HepG2 (cell line): ENCODE measurements around the gene FOXP3. TPM values are rescaled to one million over a fixed set of nuclear protein-coding genes. Genes with fewer than 3 reads are reported as not detected.

ENCODE experiments used
- ATAC-seq: fragments of 200-7000 bp; cut with Tn5 transposase; 3 replicates; pipeline ENCODE4 v1.9.1; 2020; ENCODE audit warnings: mild to moderate bottlenecking, moderate library complexity
- BruUV-seq: library from RNA; stranded (reverse); fragments of 400-500 nt; replicated peaks from 2 replicates; lab custom pipeline; 2021; lab: Mats Ljungman, UMichigan
- CTCF ChIA-PET: fragments of 300-600 bp; formaldehyde crosslinking; extraction: SDS; loops from one replicate; lab custom pipeline; 2021; ENCODE audit warnings: low total read pairs, inconsistent platforms, low intra/inter-chr PET ratio; lab: Yijun Ruan, JAX
- POLR2A ChIA-PET: fragments of 350-600 bp; sonication (Branson Sonifier 250); formaldehyde crosslinking; loops from one replicate; lab custom pipeline; 2020; ENCODE audit warnings: antibody characterized with exemption, inconsistent platforms; lab: Yijun Ruan, JAX
- DNase-seq: peaks from one replicate; pipeline ENCODE4 v3.0.0-alpha.2; 2015; ENCODE audit warnings: low spot score
- FAIRE-seq: peaks from 3 replicates; lab custom pipeline; 2011; peaks lifted over from hg19 to GRCh38; lab: Jason Lieb, UNC
- H2AFZ ChIP-seq: one replicate; pipeline ENCODE4 v1.6.1; 2011; ENCODE audit warnings: low read length, inconsistent platforms
- H3K27ac ChIP-seq: fragments of 300-600 bp; 3 replicates; pipeline ENCODE4 v1.8.0; 2011; ENCODE audit warnings: mixed run types, mild to moderate bottlenecking, mixed read lengths, low read length, inconsistent platforms; ENCODE audit not compliant: insufficient read depth; ENCODE audit errors: extremely low read length
- H3K27me3 ChIP-seq, 2 experiments: fragments of 200-600 bp in 1 of 2; 2 replicates in 1 of 2; 3 replicates in 1 of 2; pipeline versions ENCODE4 v1.6.0 to v1.8.0; 2011; ENCODE audit warnings: low read length in 2 of 2, mild to moderate bottlenecking in 2 of 2, moderate library complexity in 2 of 2, inconsistent platforms in 1 of 2; ENCODE audit not compliant: insufficient read depth in 2 of 2, control insufficient read depth in 1 of 2
- H3K36me3 ChIP-seq, 2 experiments: fragments of 200-600 bp in 1 of 2; replicated peaks in 1 of 2; 2 replicates in 1 of 2; 3 replicates in 1 of 2; pipeline versions ENCODE4 v1.5.1 to v1.8.0; 2011; ENCODE audit warnings: low read length in 2 of 2, inconsistent platforms in 1 of 2; ENCODE audit not compliant: insufficient read depth in 2 of 2, control insufficient read depth in 1 of 2
- H3K4me1 ChIP-seq: 2 replicates; pipeline ENCODE4 v1.5.1; 2012; ENCODE audit warnings: low read length, inconsistent platforms; ENCODE audit not compliant: insufficient read depth
- H3K4me2 ChIP-seq: 2 replicates; pipeline ENCODE4 v1.6.0; 2011; ENCODE audit warnings: low read depth, low read length, inconsistent platforms
- H3K4me3 ChIP-seq, 3 experiments: fragments of 200-600 bp in 1 of 3; sonication (generic), shearing (Covaris generic) in 1 of 3; replicated peaks in 1 of 3; 2 replicates each; pipeline ENCODE4 v1.5.1; 2011 to 2016; ENCODE audit warnings: low read length in 3 of 3, inconsistent platforms in 2 of 3, low read depth in 2 of 3, mild to moderate bottlenecking in 2 of 3, control low read depth in 1 of 3, mixed read lengths in 1 of 3; ENCODE audit not compliant: insufficient read depth in 1 of 3
- H3K79me2 ChIP-seq: one replicate; pipeline ENCODE4 v1.6.1; 2011; ENCODE audit warnings: low read length, inconsistent platforms; ENCODE audit not compliant: insufficient read depth
- H3K9ac ChIP-seq: 2 replicates; pipeline ENCODE4 v1.6.0; 2011; ENCODE audit warnings: mild to moderate bottlenecking, low read depth, low read length, inconsistent platforms; ENCODE audit not compliant: insufficient read depth
- H3K9me3 ChIP-seq: 2 replicates; pipeline ENCODE4 v1.5.1; 2012; ENCODE audit warnings: mild to moderate bottlenecking, low read length
- H4K20me1 ChIP-seq: 2 replicates; pipeline ENCODE4 v1.6.0; 2011; ENCODE audit warnings: inconsistent platforms, mild to moderate bottlenecking, low read length, moderate library complexity; ENCODE audit not compliant: insufficient read depth
- ELF4 ChIP-seq: sonication (generic); formaldehyde crosslinking; IDR thresholded peaks from 2 replicates; pipeline ENCODE4 v1.5.0; 2020; ENCODE audit warnings: missing genetic modification reagents, mild to moderate bottlenecking, moderate library complexity, borderline replicate concordance
- GFI1 ChIP-seq: sonication (generic); formaldehyde crosslinking; IDR thresholded peaks from 2 replicates; pipeline ENCODE4 v1.5.0; 2020; ENCODE audit warnings: missing genetic modification reagents, mild to moderate bottlenecking, borderline replicate concordance
- GRHL1 ChIP-seq: sonication (generic); formaldehyde crosslinking; conservative IDR thresholded peaks from 2 replicates; pipeline ENCODE4 v1.8.0; 2022; ENCODE audit warnings: missing genetic modification reagents
- HNRNPUL1 ChIP-seq: fragments of 200-400 bp; formaldehyde crosslinking; IDR thresholded peaks from 2 replicates; pipeline ENCODE4 v1.6.1; 2017; ENCODE audit warnings: low read depth, mild to moderate bottlenecking, low read length, moderate library complexity
- HOXD1 ChIP-seq: sonication (generic); formaldehyde crosslinking; IDR thresholded peaks from 2 replicates; pipeline ENCODE4 v1.5.0; 2020; ENCODE audit warnings: missing genetic modification reagents
- KDM1A ChIP-seq: IDR thresholded peaks from 2 replicates; pipeline ENCODE4 v1.6.1; 2016; ENCODE audit warnings: missing compliant biosample characterization
- POGK ChIP-seq: sonication (generic); formaldehyde crosslinking; conservative IDR thresholded peaks from 2 replicates; pipeline ENCODE4 v1.8.0; 2022; ENCODE audit warnings: mild to moderate bottlenecking, moderate library complexity, missing genetic modification reagents
- SMARCE1 ChIP-seq: fragments of 450-650 bp; IDR thresholded peaks from 2 replicates; pipeline ENCODE4 v1.6.1; 2017; ENCODE audit warnings: borderline replicate concordance
- SOX5 ChIP-seq: IDR thresholded peaks from 2 replicates; pipeline ENCODE4 v1.6.1; 2016; ENCODE audit warnings: borderline replicate concordance
- ZNF354B ChIP-seq: sonication (generic); formaldehyde crosslinking; IDR thresholded peaks from 2 replicates; pipeline ENCODE4 v1.8.0; 2022; ENCODE audit warnings: mild to moderate bottlenecking, missing genetic modification reagents
- ZNF607 ChIP-seq: sonication (generic); formaldehyde crosslinking; IDR thresholded peaks from 2 replicates; pipeline ENCODE4 v1.5.1; 2020; ENCODE audit warnings: missing genetic modification reagents, mild to moderate bottlenecking, borderline replicate concordance
- ZNF747 ChIP-seq: sonication (generic); formaldehyde crosslinking; IDR thresholded peaks from 2 replicates; pipeline ENCODE4 v1.8.1; 2023; ENCODE audit warnings: missing genetic modification reagents, mild to moderate bottlenecking, borderline replicate concordance
- WGBS: methylation state at CpG from one replicate; pipeline ENCODE4 v1.1.6; 2017; ENCODE audit warnings: low lambda C conversion rate; 5-methylcytosine and 5-hydroxymethylcytosine counted together
- in situ Hi-C: cut with HindIII; loops from 2 replicates; pipeline ENCODE4 v1.10.0; 2017; ENCODE audit warnings: low pct_unique_long_range_greater_than_20kb; ENCODE audit not compliant: extremely low pct_ligation_motif_present
- intact Hi-C: fragments of 100-400 bp; cut with micrococcal nuclease; formaldehyde crosslinking; loops from one replicate; pipeline ENCODE4 v1.10.0; 2022; ENCODE audit not compliant: unreplicated experiment
- polyA plus RNA-seq, 8 experiments: library from polyadenylated mRNA; depleted of rRNA in 3 of 8; stranded (reverse) in 7 of 8; unstranded in 1 of 8; fragments of >200 nt; fragmentation: Illumina TruSeq in 4 of 8; extraction: Trizol in 4 of 8; gene quantifications; 2 replicates each; pipeline versions ENCODE4 v1.2.1 to v1.2.3, GENCODE V29; 2011 to 2016; ENCODE audit warnings: low read depth in 4 of 8, missing spikeins in 1 of 8, mixed read lengths in 1 of 8; ENCODE audit not compliant: insufficient read depth in 1 of 8
- total RNA-seq, 5 experiments: library from RNA; depleted of rRNA; stranded (reverse); fragments of >200 nt; fragmentation: Illumina TruSeq; extraction: Trizol; gene quantifications; 2 replicates each; pipeline ENCODE4 v1.2.3, GENCODE V29; 2016; ENCODE audit warnings: low read depth in 1 of 5
- TF ChIP-seq, protein P1 (sequence below): IDR thresholded peaks from 2 replicates; pipeline ENCODE4 v1.6.1; 2016; ENCODE audit warnings: missing compliant biosample characterization, missing genetic modification reagents, borderline replicate concordance

FOXP3 gene
- total and polyA plus RNA-seq, 2 of the 13 experiments (the other 11 are each of a cell fraction or from before 2014, with no cell fraction given), result 0.04 TPM; not detected in 1

- H3K9me3 ChIP-seq, result no peaks in the 10 kb centered on the region
- no peak overlapping the region for H2AFZ ChIP-seq
- WGBS, result 0% methylated on average over 1 of the region's 2 CpGs
- intact Hi-C loops (no loop called here), in situ Hi-C loops (no loop called here)
- FAIRE-seq, result no peak
- CTCF ChIA-PET, result no interaction called here
- TF ChIP-seq SOX5 (CRISPR knock-in tag) (no peak), GRHL1 (no peak), ZNF747 (CRISPR knock-in tag) (no peak), KDM1A (no peak), GFI1 (CRISPR knock-in tag) (no peak), ZNF354B (CRISPR knock-in tag) (no peak), ELF4 (CRISPR knock-in tag) (no peak), POGK (no peak), ZNF607 (CRISPR knock-in tag) (no peak), SMARCE1 (no peak), HOXD1 (CRISPR knock-in tag) (no peak), HNRNPUL1 (no peak)
- TF ChIP-seq, protein P1, sequence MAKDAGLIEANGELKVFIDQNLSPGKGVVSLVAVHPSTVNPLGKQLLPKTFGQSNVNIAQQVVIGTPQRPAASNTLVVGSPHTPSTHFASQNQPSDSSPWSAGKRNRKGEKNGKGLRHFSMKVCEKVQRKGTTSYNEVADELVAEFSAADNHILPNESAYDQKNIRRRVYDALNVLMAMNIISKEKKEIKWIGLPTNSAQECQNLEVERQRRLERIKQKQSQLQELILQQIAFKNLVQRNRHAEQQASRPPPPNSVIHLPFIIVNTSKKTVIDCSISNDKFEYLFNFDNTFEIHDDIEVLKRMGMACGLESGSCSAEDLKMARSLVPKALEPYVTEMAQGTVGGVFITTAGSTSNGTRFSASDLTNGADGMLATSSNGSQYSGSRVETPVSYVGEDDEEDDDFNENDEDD, result no peak
- no peak overlapping the region for H3K4me3 ChIP-seq
- no peak for DNase-seq
- H3K36me3 ChIP-seq, result no peaks in the 10 kb centered on the region
- H3K27ac ChIP-seq, result no peak overlapping the region
- H4K20me1 ChIP-seq, result no peaks in the 10 kb centered on the region
- no peak overlapping the region for H3K4me2 ChIP-seq
- no peaks in the 10 kb centered on the region for H3K4me1 ChIP-seq
- POLR2A ChIA-PET, result no interaction called here
- no TSS peak for BruUV-seq
- no peak overlapping the region for H3K9ac ChIP-seq
- ATAC-seq, result no peak
- H3K27me3 ChIP-seq, result no peaks in the 10 kb centered on the region
- no peaks in the 10 kb centered on the region for H3K79me2 ChIP-seq
Observed at GRCh38 chrX:49212209-49212608, 52.3 kb downstream of the FOXP3 start.
